NOMO-1 (cell line): ENCODE data around the gene SLX4.

Experiments used
- DNase-seq, 2 experiments: peaks; one replicate each; lab custom pipeline; 2025; ENCODE audit not compliant: unreplicated experiment in 2 of 2; lab: John Stamatoyannopoulos, UW

SLX4 gene

DNA sequence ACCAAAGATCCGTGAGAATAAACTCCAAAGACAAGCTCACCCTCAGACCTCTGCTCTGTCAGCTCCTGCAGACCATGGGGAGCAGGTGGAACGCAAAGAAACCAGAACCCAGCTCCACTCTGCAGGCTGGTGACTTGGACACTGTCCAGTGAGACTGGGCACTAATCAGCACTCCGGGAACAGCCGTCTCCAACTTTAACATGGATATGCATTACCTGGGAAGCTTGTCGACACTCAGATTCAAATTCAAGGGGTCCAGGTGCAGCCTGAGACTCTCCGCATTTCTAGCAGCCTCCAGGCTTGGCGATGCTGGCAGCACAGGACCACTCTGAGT, 9.1 kb downstream of the SLX4 start:
- no peak for DNase-seq

DNA sequence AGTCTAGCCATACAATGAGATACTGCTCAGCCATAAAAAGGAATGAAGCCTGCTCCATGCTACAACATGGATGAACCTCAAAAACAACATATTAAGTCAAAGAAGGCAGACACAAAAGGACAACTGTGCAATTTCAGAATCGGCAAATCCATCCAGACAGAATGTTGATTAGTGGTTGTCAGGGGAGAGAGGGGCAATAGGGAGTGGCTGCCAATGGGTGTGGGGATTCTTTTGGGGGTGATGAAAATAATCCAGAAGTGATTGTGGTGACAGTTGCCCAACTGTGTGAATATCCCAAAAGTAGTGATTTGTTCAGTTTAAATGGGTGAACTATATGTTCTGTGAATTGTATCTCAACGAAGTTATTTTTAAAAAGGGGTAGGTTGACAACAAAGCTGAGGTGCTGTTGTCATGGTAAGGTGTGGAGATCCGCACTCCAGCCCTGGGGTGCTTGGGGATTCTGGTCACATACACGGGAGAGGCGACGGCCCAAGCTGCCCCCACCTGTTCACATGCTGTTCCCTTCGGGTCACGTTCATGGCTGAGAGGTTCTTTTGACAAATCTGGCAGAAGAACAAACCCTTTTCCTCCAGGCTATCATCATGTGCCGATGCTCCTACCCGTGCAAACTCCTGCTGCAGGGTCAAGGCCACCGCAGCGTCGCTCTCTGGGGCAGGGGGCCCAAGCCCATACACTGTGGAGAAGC, 9.6 kb downstream of the SLX4 start:
- no peak for DNase-seq

DNA sequence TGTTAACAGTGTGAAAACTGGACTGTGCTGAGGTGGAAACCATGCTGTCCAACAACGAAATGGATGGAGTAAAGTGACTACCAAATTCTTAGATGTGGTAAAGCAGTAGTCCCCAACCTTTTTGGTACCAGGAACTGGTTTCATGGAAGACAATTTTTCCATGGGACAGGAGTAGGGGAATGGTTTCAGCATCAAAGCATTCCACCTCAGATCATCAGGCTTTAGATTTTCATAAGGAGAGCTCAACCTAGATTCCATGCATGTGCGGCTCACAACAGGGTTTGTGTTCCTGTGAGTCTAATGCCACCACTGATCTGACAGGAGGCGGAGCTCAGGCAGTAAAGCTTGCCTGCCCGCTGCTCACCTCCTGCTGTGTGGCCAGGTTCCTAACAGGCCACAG, 11.5 kb downstream of the SLX4 start:
- DNase-seq, result no peak

DNA sequence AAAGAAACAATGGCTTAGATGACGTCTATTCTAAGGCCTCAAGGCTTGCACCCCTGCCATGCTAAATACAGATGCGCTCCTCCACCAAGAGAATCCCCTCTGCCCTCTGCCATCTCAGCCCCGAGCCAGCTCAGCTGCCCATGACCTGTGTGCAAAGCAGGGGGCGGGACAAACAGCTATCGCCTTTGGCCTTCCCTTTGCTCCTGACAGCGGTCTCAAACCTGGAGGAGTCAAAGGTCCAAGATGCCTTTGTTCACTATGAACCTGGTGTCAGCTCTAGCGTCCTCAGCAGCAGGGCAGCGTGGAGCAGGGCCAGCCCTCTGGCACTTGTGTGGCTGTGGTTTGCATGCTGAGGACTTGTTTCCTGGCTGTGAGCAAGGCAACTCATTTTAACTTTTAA, 12.3 kb downstream of the SLX4 start:
- DNase-seq, result no peak

DNA sequence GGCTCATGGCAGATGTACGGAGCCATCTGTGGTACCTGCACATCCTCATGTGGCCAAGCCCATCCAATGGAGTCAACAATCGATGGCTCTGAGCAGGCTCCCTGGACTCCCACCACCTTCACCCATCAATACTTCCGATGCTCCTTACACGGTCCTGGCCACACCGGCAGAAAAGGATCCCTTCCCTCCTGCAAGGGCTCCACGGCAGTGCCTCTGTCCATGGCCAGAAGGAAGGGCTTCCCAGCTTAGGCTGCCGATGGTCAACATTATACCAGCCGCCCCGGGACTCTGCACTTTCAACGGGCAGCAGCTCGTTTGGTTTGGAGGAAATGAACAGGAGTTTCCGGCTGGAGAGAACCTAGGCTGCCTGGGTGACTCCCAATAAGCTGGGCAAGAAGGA, 13.2 kb downstream of the SLX4 start:
- DNase-seq, result no peak

DNA sequence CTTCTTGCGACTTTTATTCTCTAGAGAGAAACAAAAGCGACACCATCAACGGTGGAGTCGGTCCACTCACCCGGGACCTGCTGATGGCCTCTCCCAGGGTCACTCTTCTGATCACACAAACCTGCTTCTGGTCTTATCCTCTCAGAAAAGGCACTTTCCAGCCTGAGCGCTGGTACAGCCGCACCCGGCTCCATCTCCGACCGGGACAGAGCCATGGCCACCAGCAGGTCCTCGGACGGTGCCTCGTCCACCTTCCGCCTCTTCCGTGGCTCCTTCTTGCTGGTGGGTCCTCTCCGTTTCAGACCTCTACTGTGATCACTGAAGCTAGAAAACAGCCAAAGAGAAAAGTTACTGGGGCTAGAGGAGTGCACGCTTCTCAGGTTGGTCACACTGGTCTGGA, 13.7 kb downstream of the SLX4 start:
- DNase-seq, result no peak

DNA sequence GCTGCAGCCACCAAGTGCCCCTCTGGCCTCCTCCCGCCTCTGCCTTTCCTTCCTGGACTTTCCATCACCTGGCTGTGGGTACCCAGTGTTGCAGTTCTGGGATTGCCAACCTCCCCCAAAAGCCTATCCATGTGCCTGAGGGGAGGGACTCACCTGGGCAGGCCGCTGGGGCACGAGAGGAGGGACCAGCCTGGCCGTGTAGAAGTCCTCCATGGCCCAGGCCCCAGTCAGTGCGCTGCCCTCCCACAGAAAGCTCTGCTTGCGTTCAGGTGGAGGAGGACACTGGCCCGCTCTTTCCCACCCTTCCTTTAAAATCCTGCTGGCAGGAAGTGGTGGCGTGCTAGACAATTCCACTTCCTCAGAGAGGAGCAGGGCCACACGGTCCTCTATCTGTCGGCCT, 14.2 kb downstream of the SLX4 start:
- no peak for DNase-seq

- no peak for DNase-seq
Observed at GRCh38 chr16:3596101-3596861, 15.1 kb downstream of the SLX4 start.

DNA sequence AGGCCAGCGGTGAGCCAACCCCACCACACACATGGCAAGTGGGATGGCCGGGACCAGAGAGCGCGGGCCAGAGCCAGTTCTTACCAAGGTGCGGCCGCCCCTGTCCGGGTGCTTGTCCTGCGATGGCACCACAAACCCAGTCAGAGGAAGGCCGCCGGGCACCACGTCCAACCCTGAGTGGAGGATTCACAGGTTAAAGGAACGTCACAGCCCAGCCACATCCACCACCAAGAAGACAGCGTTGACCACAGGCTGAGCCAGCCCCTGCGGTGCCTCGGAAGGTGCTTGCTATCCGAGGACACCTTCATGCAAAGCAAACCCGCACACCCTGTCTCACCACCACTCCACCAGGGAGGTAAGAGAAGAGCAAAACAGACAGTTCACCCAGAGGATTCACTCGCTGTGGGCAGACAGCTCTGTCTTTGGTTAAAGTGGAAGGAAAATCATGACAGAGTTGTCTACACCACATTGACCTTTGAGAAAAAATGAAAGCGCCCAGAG, 15.8 kb downstream of the SLX4 start:
- no peak for DNase-seq

DNA sequence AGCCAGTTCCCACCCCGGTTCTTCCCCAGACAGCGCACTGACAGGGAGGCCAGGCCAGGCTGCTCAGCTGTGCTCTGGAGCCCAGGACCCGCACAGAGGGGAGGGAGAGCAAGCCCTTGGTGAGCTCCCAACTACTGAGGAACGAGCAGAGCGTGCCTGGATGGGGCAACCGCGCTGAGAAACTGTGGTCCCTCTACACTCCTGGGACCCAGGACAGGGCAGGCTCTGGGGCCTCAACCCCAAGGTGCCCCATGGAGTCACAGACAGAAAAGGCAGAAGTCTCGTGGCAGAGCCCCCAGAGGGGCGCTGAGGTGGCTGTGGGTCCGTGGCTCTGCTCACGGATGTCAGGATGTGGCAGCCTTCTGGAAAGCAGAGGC, 16.3 kb downstream of the SLX4 start:
- DNase-seq, result no peak

- no peak for DNase-seq
Observed at GRCh38 chr16:3594316-3595109, 16.9 kb downstream of the SLX4 start.

GRCh38 chr16:3592559-3592958, 18.8 kb downstream of the SLX4 start:
- DNase-seq, result no peak

DNA sequence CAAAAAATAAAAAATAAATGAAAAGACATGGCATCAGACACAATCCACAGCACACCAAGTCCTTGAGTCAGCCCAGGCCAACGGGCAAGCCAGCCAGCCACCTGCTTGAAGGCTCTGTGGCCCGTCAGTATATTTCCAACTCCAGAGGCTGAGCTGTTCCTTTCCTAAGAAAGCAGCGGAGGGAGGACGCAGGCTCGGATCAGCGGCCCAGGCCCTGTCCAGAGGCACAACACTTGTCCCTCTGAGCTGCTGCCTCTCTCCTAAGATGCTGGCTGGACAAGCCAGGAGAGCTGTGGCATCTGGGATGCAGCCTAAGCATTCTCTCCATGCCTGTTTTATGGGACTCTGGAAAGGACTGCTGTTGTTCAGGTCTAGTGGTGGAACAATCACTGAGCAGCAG, 19.4 kb downstream of the SLX4 start:
- DNase-seq, result no peak

GRCh38 chr16:3591436-3591803, 20.0 kb downstream of the SLX4 start:
- DNase-seq, result no peak

DNA sequence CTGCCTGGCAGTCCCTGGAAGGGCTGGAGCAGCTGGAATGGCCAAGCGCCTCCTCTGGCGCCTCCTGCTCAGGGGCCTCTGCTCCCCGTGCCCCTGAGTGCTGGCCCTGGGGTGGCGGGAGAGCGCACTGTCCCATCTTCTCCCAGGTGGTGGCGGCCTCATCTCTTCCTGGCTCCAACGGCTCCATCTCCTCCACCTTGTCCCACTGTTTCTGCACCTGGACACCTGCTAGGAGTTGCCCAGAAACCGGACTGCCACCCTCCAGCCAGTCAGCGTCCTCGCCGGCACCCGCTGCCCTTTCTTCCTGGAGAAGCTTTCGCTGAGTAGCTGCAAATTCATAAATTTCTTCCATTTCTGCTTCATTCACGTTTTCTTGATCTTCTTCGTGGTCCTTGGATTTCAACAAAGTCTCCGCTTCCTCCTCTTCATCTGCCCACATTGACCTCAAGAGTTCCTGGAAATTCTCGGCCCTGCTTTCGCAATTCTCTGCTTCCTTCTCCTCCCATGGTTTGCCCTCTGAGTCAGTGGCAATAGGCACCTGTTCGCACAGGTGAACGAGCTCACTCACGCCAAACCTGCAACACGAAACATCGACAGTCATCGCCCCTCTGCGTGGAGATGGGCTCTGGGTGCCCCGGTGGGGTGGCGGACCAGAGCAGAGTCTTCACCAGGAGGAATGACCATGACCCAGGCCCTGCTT, 20.5 kb downstream of the SLX4 start:
- no peak for DNase-seq

- no peak for DNase-seq
Observed at GRCh38 chr16:3589991-3590701, 21.3 kb downstream of the SLX4 start.

- DNase-seq, result no peak
Observed at GRCh38 chr16:3589441-3589921, 21.9 kb downstream of the SLX4 start.

DNA sequence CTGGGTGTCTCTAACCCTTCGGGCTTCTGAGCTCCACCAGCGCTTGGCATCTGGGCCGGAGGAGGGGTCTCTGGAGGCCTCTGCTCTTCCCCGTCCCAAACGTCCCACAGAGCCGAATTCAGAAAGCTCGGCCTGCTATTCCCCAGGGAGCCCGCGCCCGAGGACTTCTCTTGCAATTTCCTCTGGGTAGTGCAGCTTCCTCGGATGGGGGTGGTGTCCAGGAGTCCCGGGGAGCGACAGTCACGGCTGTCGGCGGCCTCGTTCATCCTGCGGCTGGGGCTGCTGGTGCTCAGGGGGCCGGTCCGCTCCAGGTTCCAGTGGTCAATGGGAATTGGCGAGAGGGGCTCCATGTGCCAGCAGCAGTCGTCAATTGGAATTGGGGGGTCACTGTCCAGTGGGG, 22.4 kb downstream of the SLX4 start:
- no peak for DNase-seq

- DNase-seq, result no peak
Observed at GRCh38 chr16:3587547-3588110, 23.8 kb downstream of the SLX4 start.

GRCh38 chr16:3584412-3584811, 27.0 kb downstream of the SLX4 start:
- no peak for DNase-seq
